DND-41 (cell line): ENCODE results near the gene TFR2.

ENCODE experiments used
- CTCF ChIP-seq: IDR thresholded peaks from 2 replicates; pipeline ENCODE4 v1.5.1; 2012; ENCODE audit warnings: borderline replicate concordance, low read length, moderate library complexity, mild to moderate bottlenecking; ENCODE audit not compliant: poor library complexity, severe bottlenecking; ENCODE audit errors: extremely low read depth
- EZH2 ChIP-seq: IDR thresholded peaks from 3 replicates; pipeline ENCODE4 v1.6.1; 2012; ENCODE audit warnings: borderline replicate concordance, low read depth, mild to moderate bottlenecking, moderate library complexity, low read length, inconsistent platforms; ENCODE audit not compliant: severe bottlenecking

- TF ChIP-seq EZH2 (no peak), CTCF (no peak)
Measured at GRCh38 chr7:100584683-100585510, 56.5 kb downstream of the TFR2 start.
